HG02870 (cell line): ENCODE results near the gene LILRB2.
"Not testable (repeated sequence)": the region's sequence is repeated elsewhere in the genome, so short reads cannot be mapped to it uniquely, and the experiment has no call there.

ENCODE experiments used
- ATAC-seq: cut with Tn5 transposase; IDR thresholded peaks from one replicate; pipeline ENCODE4 v1.9.1; 2021; ENCODE audit warnings: mild to moderate bottlenecking, moderate library complexity; ENCODE audit not compliant: unreplicated experiment

The LILRB2 gene

GRCh38 chr19:54307389-54308020 is 26.6 kb upstream of the LILRB2 start:
- no peak for ATAC-seq

GRCh38 chr19:54305141-54305540 is 24.2 kb upstream of the LILRB2 start:
- ATAC-seq, result no peak

- no peak for ATAC-seq
Observed at GRCh38 chr19:54302257-54302656, 21.3 kb upstream of the LILRB2 start.

GRCh38 chr19:54299515-54299914 is 18.6 kb upstream of the LILRB2 start:
- no peak for ATAC-seq

- no peak for ATAC-seq
Observed at GRCh38 chr19:54299126-54299498, 18.2 kb upstream of the LILRB2 start.

GRCh38 chr19:54298357-54299125 is 17.6 kb upstream of the LILRB2 start:
- ATAC-seq, result no peak

- ATAC-seq, result no peak
Observed at GRCh38 chr19:54297759-54298305, 16.9 kb upstream of the LILRB2 start.

GRCh38 chr19:54294539-54294938 is 13.6 kb upstream of the LILRB2 start:
- ATAC-seq, result no peak

- not testable (repeated sequence) for ATAC-seq
Observed at GRCh38 chr19:54289160-54289559, 8.2 kb upstream of the LILRB2 start.

- no peak for ATAC-seq
Observed at GRCh38 chr19:54287456-54287855, 6.5 kb upstream of the LILRB2 start.

GRCh38 chr19:54286283-54286682 is 5.4 kb upstream of the LILRB2 start:
- not testable (repeated sequence) for ATAC-seq

GRCh38 chr19:54285427-54286056 is 4.6 kb upstream of the LILRB2 start:
- ATAC-seq, result not testable (repeated sequence)

- ATAC-seq, result no peak
Observed at GRCh38 chr19:54282686-54283470, 2.0 kb upstream of the LILRB2 start.

GRCh38 chr19:54281729-54282075 is 792 bp upstream of the LILRB2 start:
- not testable (repeated sequence) for ATAC-seq

- not testable (repeated sequence) for ATAC-seq
Observed at GRCh38 chr19:54280441-54280840, 469 bp downstream of the LILRB2 start.

- not testable (repeated sequence) for ATAC-seq
Observed at GRCh38 chr19:54280025-54280424, 885 bp downstream of the LILRB2 start.

GRCh38 chr19:54279406-54279962 is 1.4 kb downstream of the LILRB2 start:
- no peak for ATAC-seq

GRCh38 chr19:54278571-54279195 is 2.2 kb downstream of the LILRB2 start:
- ATAC-seq, result not testable (repeated sequence)

GRCh38 chr19:54278056-54278455 is 2.9 kb downstream of the LILRB2 start:
- not testable (repeated sequence) for ATAC-seq

- ATAC-seq, result not testable (repeated sequence)
Observed at GRCh38 chr19:54277111-54277615, 3.7 kb downstream of the LILRB2 start.
